ENCODE data around the gene VAC14.

DNA sequence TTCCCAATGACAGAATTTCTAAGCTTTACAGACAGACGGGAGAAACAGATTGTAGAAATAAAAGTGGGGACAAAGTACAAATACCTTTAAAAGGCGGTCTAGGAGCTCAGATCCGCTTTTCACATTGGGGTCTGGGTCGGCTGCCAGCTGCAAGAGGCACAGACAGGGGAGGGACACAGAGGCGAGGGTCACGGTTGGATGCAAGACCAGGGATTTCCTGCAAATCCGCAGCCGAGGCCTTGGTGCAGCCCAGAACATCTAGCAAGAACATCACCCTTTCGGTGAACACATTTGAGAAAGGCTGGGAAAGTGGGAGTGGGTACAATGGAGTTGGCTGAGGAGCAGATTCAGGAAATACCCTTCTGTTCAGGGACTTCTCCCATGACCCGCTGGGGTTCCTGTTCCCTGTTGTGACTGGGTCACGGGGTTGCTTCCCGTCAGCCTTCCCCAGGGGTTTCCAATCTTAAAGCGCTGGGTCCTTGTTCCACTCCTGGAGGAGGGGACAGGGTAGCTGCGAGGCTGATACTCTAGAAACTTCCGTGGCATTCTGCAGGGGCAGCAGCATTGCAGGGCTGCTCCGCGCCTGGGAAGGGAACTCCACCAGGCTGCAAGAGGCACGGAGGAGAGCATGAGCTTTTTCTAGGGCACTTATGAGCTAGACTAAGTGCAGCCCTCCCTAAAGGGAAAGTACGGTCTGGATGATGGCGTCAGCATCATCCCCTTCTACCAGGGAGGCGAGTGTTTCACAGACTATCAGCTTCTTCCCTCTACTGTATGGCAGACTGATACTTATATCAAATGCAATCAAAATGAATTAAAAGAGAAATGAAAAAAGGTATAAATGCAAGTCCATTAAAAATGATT, 16.0 kb downstream of the VAC14 start:
- TF ChIP-seq, protein P1, sequence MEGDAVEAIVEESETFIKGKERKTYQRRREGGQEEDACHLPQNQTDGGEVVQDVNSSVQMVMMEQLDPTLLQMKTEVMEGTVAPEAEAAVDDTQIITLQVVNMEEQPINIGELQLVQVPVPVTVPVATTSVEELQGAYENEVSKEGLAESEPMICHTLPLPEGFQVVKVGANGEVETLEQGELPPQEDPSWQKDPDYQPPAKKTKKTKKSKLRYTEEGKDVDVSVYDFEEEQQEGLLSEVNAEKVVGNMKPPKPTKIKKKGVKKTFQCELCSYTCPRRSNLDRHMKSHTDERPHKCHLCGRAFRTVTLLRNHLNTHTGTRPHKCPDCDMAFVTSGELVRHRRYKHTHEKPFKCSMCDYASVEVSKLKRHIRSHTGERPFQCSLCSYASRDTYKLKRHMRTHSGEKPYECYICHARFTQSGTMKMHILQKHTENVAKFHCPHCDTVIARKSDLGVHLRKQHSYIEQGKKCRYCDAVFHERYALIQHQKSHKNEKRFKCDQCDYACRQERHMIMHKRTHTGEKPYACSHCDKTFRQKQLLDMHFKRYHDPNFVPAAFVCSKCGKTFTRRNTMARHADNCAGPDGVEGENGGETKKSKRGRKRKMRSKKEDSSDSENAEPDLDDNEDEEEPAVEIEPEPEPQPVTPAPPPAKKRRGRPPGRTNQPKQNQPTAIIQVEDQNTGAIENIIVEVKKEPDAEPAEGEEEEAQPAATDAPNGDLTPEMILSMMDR (IDR thresholded peaks at IDR 0.05): no peak
- no peak for TF ChIP-seq EP300 (IDR thresholded peaks at IDR 0.05)
- TF ChIP-seq POLR2A (IDR thresholded peaks at IDR 0.05): no peak
